ENCODE data around the gene RPL37A.

The RPL37A gene

GRCh38 chr2:216490061-216490460 is 8.6 kb upstream of the RPL37A start:
- DNase-seq (ENCODE audit: low read depth, low spot score): peak; percentile 62

- no peak for DNase-seq (ENCODE audit: low read depth, low spot score)
Measured at GRCh38 chr2:216491793-216492596, 6.6 kb upstream of the RPL37A start.

- DNase-seq (ENCODE audit: low read depth, low spot score): peak; percentile 86
Measured at GRCh38 chr2:216492597-216493333, 5.9 kb upstream of the RPL37A start.

- DNase-seq (ENCODE audit: low read depth, low spot score): no peak
Measured at GRCh38 chr2:216493334-216493685, 5.3 kb upstream of the RPL37A start.

GRCh38 chr2:216495656-216496055 is 3.0 kb upstream of the RPL37A start:
- peak; percentile 50 for DNase-seq (ENCODE audit: low read depth, low spot score)

GRCh38 chr2:216497382-216498069 is 1.1 kb upstream of the RPL37A start:
- no peak for DNase-seq (ENCODE audit: low read depth, low spot score)

GRCh38 chr2:216498070-216498378 is 620 bp upstream of the RPL37A start:
- DNase-seq (ENCODE audit: low read depth, low spot score): peak; percentile 22

- DNase-seq (ENCODE audit: low read depth, low spot score): peak; percentile 31
Measured at GRCh38 chr2:216499641-216500218, 1.1 kb downstream of the RPL37A start.

DNA sequence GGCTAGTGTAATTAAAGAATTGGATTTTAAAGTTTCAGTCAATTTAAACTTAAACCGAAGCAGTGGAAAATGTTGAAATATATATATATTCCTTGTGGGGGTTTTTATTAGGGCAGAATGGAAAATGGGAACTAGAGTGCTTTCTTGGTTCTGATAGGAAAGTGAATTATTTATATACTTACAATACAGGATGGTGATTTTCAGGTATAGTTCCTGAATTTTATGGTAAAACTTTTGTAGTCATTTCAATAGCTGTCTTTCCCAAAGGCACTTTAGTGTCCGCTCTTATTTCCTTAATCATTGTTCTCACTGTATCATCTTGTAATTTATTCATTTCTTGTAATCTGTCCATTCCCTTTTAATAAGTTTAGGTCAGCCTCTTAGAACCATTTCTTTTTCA is 1.9 kb downstream of the RPL37A start:
- DNase-seq (ENCODE audit: low read depth, low spot score): no peak

GRCh38 chr2:216501854-216502253 is 3.2 kb downstream of the RPL37A start:
- DNase-seq (ENCODE audit: low read depth, low spot score): no peak

DNA sequence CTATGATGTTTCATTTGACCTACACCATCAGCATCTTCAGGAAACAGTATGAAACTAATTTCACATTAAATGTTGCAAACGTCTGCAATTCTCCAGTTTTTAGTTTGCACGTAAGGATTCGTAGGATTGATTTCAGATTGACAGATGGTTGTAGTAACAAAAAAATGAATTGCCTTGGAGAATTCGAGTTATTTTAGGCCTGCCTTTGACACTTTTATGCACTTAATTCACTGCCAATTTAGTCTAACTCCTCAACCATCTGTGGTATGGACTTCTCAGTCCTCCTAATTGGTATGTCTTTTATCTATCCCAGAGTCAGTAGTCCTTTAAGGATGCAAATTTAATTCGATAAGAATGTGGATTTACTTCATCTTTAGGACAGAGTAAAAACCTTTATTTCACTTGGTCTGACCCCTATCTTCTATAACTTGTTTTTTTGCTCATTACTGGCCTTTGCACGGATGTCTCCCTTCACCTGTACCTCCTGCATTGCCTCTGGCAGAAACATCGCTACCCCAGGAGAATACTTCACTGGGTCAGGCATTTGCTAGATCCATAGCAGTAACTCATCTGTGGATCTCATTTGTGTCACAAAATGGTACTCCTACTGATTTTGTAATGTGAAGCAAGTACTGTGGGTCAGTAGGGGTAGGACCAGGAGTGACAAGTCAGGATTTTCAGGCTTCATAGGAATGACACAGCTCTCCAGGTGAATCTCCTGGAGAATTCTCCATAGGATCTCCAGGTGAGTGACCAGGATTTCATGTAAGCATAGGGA is 3.9 kb downstream of the RPL37A start:
- no peak for DNase-seq (ENCODE audit: low read depth, low spot score)

- no peak for DNase-seq (ENCODE audit: low read depth, low spot score)
Measured at GRCh38 chr2:216503159-216503629, 4.5 kb downstream of the RPL37A start.

DNA sequence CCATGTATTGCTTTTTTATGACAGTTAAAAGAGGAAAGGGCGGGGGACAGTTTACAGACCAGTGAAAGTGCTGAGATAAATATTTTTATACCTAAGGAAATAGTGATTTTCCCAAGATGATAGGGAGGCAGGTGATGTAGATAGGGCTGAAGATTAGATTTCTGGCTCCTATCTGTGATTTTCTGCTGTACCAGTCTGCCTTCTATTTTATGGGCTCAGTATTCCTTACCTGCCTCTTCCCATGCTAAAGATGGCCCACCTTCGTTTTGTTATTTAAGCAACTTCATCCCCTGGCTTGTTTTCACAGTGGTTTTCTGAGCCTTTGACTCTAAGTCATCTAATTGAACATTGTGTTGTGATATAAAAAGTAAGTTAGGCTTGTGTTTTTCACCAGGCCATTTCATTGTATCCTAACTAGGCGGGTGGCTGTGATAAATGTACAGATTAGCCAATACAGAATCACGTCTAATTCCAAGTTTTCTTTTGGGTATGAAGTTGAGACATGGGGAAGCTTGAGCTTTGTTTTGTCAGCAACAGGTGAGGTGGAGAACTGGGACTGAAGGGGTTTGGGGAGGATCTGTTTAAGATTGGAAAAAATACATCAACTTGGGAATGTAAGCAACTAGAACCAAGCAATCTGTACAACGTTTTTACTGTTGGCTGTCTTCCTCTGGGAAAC is 5.2 kb downstream of the RPL37A start:
- no peak for DNase-seq (ENCODE audit: low read depth, low spot score)

GRCh38 chr2:216504376-216504762 is 5.7 kb downstream of the RPL37A start:
- DNase-seq (ENCODE audit: low read depth, low spot score): no peak

- DNase-seq (ENCODE audit: low read depth, low spot score): no peak
Measured at GRCh38 chr2:216505133-216506106, 6.8 kb downstream of the RPL37A start.

GRCh38 chr2:216507220-216508160 is 8.8 kb downstream of the RPL37A start:
- no peak for DNase-seq (ENCODE audit: low read depth, low spot score)

DNA sequence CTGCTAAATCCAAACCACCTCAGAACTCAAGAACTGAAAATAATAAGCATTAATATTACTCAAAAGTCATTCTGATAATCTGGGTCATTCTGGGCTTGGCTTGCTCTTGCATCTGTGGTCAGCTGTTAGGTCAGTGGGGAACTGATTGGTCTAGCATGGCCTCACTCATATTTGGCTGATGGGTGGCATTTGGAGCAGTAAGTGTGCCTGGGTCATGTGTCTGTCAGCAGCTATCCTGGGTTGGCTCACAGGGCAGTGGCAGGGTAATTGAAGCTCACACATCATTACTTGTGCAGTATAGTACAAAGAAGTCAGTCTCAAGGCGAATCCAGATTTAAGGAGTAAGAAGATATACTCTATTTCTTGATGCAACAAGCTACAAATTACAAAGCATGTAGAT is 9.6 kb downstream of the RPL37A start:
- no peak for DNase-seq (ENCODE audit: low read depth, low spot score)

DNA sequence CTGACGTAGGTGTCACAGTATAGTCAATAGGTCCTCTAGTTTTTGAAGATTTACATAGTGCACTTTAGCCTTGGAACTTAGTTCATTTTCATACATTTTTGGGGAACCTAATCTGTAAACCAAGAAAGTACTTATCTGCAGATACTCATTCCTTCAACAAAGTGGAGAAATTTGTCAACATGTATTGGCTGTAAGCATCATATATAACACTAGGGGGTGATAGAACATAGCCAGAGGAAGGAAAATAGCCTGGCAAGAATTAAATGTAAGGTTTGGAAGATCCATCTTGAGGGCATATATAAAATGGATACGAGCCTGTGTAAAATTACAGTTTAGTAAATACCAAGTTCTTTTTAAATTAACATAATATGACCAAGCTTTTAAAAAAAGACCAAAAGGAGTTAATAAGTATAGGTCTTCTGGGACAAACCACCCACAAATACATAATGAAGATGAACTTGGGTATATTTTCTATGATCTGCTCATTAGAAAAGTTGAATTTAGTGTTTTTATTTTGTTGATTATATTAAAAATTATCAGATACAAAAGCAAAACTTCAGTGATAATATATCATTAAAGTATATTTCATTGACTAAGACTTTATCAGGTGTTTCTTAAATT is 18.2 kb downstream of the RPL37A start:
- peak; percentile 62 for DNase-seq (ENCODE audit: low read depth, low spot score)
